K562 (cell line): Measurements from ENCODE around the gene SLC17A2. TPM values are rescaled to one million over a fixed set of nuclear protein-coding genes. Genes with fewer than 3 reads are reported as not detected.

Experiments used
- ARNT ChIP-seq, 2 experiments: fragments of 450-650 bp; IDR thresholded peaks; 2 replicates each; pipeline ENCODE4 v1.6.1; 2016; ENCODE audit warnings: mild to moderate bottlenecking in 1 of 2
- DPF2 ChIP-seq: fragments of 450-650 bp; IDR thresholded peaks from 2 replicates; pipeline ENCODE4 v1.6.1; 2016
- FOXA1 ChIP-seq: fragments of 450-650 bp; IDR thresholded peaks from 2 replicates; pipeline ENCODE4 v1.6.1; 2016; ENCODE audit warnings: mild to moderate bottlenecking, borderline replicate concordance
- GATA2 ChIP-seq: sonication (generic); formaldehyde crosslinking; IDR thresholded peaks from 2 replicates; pipeline ENCODE4 v1.4.0; 2020; ENCODE audit warnings: mild to moderate bottlenecking, missing genetic modification reagents
- HDAC1 ChIP-seq, 2 experiments: fragments of 450-650 bp; IDR thresholded peaks; 2 replicates each; pipeline ENCODE4 v1.6.1; 2016 to 2017; ENCODE audit warnings: inconsistent platforms in 1 of 2, mild to moderate bottlenecking in 1 of 2, moderate library complexity in 1 of 2
- HLTF ChIP-seq: fragments of 450-650 bp; IDR thresholded peaks from 2 replicates; pipeline ENCODE4 v1.6.1; 2016
- NR2C1 ChIP-seq, 2 experiments: fragments of 450-650 bp; IDR thresholded peaks; 2 replicates each; pipeline ENCODE4 v1.6.1; 2017; ENCODE audit warnings: mild to moderate bottlenecking in 2 of 2, antibody characterized with exemption in 1 of 2, inconsistent platforms in 1 of 2, missing compliant biosample characterization in 1 of 2, missing genetic modification characterization in 1 of 2
- NR4A1 ChIP-seq, 2 experiments: fragments of 250-450 bp in 1 of 2; fragments of 450-650 bp in 1 of 2; sonication (Bioruptor Pico) in 1 of 2; IDR thresholded peaks; 2 replicates each; pipeline versions ENCODE4 v1.4.0 to v1.6.1; 2016 to 2020; ENCODE audit warnings: mild to moderate bottlenecking in 2 of 2, missing compliant biosample characterization in 1 of 2, missing genetic modification characterization in 1 of 2, moderate library complexity in 1 of 2
- RBBP5 ChIP-seq: fragments of 200-600 bp; sonication (generic); IDR thresholded peaks from 2 replicates; pipeline ENCODE4 v1.6.1; 2012; ENCODE audit warnings: borderline replicate concordance, mild to moderate bottlenecking, low read length, control low read depth, inconsistent platforms; ENCODE audit not compliant: insufficient read depth, poor library complexity, severe bottlenecking
- SOX6 ChIP-seq: fragments of 450-650 bp; IDR thresholded peaks from 2 replicates; pipeline ENCODE4 v1.6.1; 2014; ENCODE audit warnings: mild to moderate bottlenecking
- TCF3 ChIP-seq: sonication (generic); formaldehyde crosslinking; IDR thresholded peaks from 2 replicates; pipeline ENCODE4 v1.4.0; 2020; ENCODE audit warnings: mild to moderate bottlenecking, missing genetic modification reagents
- TRIM28 ChIP-seq: fragments of 450-650 bp; IDR thresholded peaks from 2 replicates; pipeline ENCODE4 v1.6.1; 2017
- ZNF445 ChIP-seq: fragments of 250-450 bp; sonication (Bioruptor Pico); IDR thresholded peaks from 2 replicates; pipeline ENCODE4 v1.4.0; 2020; ENCODE audit warnings: low read depth, mild to moderate bottlenecking, moderate library complexity
- polyA plus RNA-seq, 8 experiments: library from polyadenylated mRNA; depleted of rRNA in 4 of 8; stranded (reverse) in 5 of 8; unstranded in 3 of 8; fragments of >200 nt; fragmentation: Nextera tagmentation in 2 of 8; fragmentation: Illumina TruSeq in 1 of 8; extraction: Ambion mirVana in 2 of 8; extraction: Trizol in 1 of 8; gene quantifications; 2 replicates each; pipeline versions ENCODE4 v1.2.1 to v1.2.3, GENCODE V29; 2011 to 2014; ENCODE audit warnings: inconsistent platforms in 1 of 8, missing spikeins in 1 of 8
- total RNA-seq, 7 experiments: library from RNA; depleted of rRNA in 6 of 7; stranded (reverse); fragments of >200 nt in 6 of 7; fragmentation: Illumina TruSeq in 2 of 7; extraction: Trizol in 2 of 7; gene quantifications; 2 replicates each; pipeline versions ENCODE4 v1.2.1 to v1.2.3, GENCODE V29; 2011 to 2021; ENCODE audit warnings: low replicate concordance in 1 of 7
- TF ChIP-seq, protein P1 (sequence below), 2 experiments: fragments of 450-650 bp; IDR thresholded peaks; 2 replicates each; pipeline ENCODE4 v1.6.1; 2016; ENCODE audit warnings: mild to moderate bottlenecking in 2 of 2, borderline replicate concordance in 1 of 2, low read depth in 1 of 2, moderate library complexity in 1 of 2
- TF ChIP-seq, protein P2 (sequence below), 3 experiments: IDR thresholded peaks in 2 of 3; conservative IDR thresholded peaks in 1 of 3; 2 replicates each; pipeline ENCODE4 v1.5.1; 2011 to 2012; ENCODE audit warnings: low read length in 3 of 3, mild to moderate bottlenecking in 3 of 3, control low read depth in 2 of 3, improper control_type of control experiment in 1 of 3, inconsistent platforms in 1 of 3, low read depth in 1 of 3, mixed read lengths in 1 of 3, moderate library complexity in 1 of 3; ENCODE audit not compliant: insufficient read depth in 2 of 3
- TF ChIP-seq, protein P3 (sequence below): fragments of 250-450 bp; sonication (Bioruptor Pico); IDR thresholded peaks from 2 replicates; pipeline ENCODE4 v1.5.0; 2020; ENCODE audit warnings: mild to moderate bottlenecking, borderline replicate concordance

SLC17A2 gene
- total and polyA plus RNA-seq, 9 of the 15 experiments (the other 6 are each of a cell fraction or from before 2014, with no cell fraction given): not detected

DNA sequence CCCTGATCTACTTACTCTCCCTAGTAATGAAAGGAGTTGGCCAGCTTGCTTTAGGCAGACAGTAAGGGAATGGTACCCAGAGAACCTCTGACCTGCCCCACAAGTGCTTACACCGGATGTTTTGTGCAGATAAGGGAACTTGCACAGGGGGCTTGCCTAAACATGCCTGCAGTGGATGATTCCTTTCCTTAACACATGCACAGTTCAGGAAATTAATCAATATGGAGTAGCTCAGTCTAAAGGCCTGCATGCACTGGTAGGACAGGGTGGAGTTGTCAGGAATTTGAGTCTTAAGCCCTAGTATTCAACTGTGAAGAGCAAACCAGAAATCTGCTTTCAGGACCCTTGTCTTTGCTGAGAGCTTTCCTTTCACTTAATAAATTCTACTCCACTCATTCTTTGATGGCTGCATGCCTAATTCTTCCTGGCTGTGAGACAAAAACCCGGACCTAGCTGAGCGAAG lies 28.2 kb upstream of the SLC17A2 start (continued):
- TF ChIP-seq, protein P1, sequence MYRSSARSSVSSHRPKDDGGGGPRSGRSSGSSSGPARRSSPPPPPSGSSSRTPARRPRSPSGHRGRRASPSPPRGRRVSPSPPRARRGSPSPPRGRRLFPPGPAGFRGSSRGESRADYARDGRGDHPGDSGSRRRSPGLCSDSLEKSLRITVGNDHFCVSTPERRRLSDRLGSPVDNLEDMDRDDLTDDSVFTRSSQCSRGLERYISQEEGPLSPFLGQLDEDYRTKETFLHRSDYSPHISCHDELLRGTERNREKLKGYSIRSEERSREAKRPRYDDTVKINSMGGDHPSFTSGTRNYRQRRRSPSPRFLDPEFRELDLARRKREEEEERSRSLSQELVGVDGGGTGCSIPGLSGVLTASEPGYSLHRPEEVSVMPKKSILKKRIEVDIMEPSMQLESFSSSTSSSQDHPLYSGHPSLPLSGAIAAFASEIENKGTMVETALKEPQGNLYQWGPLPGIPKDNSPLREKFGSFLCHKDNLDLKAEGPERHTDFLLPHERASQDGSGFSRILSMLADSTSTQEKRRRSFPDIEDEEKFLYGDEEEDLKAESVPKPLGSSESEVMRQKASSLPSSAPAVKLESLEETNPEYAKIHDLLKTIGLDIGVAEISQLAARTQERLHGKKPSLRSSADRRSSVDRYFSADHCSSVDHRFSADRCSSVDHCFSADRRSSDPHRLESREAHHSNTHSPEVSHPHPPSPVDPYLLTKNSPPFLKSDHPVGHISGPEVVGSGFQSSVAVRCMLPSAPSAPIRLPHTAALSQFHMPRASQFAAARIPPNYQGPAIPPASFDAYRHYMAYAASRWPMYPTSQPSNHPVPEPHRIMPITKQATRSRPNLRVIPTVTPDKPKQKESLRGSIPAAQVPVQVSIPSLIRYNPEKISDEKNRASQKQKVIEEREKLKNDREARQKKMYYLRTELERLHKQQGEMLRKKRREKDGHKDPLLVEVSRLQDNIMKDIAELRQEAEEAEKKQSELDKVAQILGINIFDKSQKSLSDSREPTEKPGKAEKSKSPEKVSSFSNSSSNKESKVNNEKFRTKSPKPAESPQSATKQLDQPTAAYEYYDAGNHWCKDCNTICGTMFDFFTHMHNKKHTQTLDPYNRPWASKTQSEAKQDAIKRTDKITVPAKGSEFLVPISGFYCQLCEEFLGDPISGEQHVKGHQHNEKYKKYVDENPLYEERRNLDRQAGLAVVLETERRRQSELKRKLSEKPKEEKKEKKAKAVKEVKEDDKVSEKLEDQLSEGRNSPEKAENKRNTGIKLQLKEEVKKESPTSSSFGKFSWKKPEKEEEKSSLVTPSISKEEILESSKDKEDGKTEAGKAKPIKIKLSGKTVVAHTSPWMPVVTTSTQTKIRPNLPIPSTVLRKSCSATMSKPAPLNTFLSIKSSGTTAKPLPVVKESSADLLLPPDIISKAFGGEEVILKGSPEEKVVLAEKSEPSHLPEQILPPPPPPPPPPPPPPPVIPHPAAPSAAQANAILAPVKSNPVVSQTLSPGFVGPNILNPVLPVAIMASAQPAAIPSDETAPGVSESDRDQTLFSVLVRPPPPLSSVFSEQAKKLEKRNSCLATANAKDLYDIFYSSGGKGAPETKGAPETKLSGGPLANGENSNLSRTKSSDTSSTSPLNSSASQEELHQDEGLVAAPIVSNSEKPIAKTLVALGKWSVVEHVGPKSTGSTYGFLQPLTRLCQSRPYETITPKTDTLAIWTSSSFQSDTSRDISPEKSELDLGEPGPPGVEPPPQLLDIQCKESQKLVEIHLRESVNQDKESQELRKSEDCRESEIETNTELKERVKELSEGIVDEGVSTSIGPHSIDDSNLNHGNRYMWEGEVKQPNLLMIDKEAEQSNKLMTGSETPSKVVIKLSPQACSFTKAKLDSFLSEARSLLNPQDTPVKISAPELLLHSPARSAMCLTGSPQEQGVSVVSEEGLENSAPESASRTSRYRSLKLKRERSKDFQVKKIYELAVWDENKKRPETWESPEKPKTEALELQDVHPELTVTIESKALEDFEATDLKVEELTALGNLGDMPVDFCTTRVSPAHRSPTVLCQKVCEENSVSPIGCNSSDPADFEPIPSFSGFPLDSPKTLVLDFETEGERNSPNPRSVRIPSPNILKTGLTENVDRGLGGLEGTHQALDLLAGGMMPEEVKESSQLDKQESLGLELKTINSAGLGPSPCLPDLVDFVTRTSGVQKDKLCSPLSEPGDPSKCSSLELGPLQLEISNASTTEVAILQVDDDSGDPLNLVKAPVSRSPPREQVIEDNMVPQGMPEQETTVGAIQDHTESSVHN (IDR thresholded peaks at IDR 0.05; ENCODE audit: borderline replicate concordance in 1 of 2, low read depth in 1 of 2): no peak
- TF ChIP-seq NR2C1 (IDR thresholded peaks at IDR 0.05): peak; percentile 68
- peak; percentile 85 for TF ChIP-seq NR2C1 (tag; IDR thresholded peaks at IDR 0.05)
- TF ChIP-seq DPF2: peak; percentile 76; the same call in 1 of the 2 replicates
- no peak for TF ChIP-seq ARNT (IDR thresholded peaks at IDR 0.05)
- TF ChIP-seq NR4A1 (CRISPR knock-in tag; IDR thresholded peaks at IDR 0.05): no peak
- peak; percentile 66; the same call in 1 of the 2 replicates for TF ChIP-seq NR4A1 (tag; IDR thresholded peaks at IDR 0.05)
- TF ChIP-seq HLTF: no peak
- peak; percentile 80; the same call in 1 of the 2 replicates for TF ChIP-seq TRIM28
- TF ChIP-seq RBBP5: no peak
- TF ChIP-seq, protein P2, sequence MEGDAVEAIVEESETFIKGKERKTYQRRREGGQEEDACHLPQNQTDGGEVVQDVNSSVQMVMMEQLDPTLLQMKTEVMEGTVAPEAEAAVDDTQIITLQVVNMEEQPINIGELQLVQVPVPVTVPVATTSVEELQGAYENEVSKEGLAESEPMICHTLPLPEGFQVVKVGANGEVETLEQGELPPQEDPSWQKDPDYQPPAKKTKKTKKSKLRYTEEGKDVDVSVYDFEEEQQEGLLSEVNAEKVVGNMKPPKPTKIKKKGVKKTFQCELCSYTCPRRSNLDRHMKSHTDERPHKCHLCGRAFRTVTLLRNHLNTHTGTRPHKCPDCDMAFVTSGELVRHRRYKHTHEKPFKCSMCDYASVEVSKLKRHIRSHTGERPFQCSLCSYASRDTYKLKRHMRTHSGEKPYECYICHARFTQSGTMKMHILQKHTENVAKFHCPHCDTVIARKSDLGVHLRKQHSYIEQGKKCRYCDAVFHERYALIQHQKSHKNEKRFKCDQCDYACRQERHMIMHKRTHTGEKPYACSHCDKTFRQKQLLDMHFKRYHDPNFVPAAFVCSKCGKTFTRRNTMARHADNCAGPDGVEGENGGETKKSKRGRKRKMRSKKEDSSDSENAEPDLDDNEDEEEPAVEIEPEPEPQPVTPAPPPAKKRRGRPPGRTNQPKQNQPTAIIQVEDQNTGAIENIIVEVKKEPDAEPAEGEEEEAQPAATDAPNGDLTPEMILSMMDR (IDR thresholded peaks at IDR 0.05 in 2 of 3, conservative IDR thresholded peaks at IDR 0.05 in 1 of 3; ENCODE audit: insufficient read depth in 2 of 3, low read depth in 1 of 3, low read length in 3 of 3): no peak
- TF ChIP-seq HDAC1 (IDR thresholded peaks at IDR 0.05): peak in 1 of 2 experiments; percentile 18; a peak in 1 of 4 replicates
- TF ChIP-seq, protein P3, sequence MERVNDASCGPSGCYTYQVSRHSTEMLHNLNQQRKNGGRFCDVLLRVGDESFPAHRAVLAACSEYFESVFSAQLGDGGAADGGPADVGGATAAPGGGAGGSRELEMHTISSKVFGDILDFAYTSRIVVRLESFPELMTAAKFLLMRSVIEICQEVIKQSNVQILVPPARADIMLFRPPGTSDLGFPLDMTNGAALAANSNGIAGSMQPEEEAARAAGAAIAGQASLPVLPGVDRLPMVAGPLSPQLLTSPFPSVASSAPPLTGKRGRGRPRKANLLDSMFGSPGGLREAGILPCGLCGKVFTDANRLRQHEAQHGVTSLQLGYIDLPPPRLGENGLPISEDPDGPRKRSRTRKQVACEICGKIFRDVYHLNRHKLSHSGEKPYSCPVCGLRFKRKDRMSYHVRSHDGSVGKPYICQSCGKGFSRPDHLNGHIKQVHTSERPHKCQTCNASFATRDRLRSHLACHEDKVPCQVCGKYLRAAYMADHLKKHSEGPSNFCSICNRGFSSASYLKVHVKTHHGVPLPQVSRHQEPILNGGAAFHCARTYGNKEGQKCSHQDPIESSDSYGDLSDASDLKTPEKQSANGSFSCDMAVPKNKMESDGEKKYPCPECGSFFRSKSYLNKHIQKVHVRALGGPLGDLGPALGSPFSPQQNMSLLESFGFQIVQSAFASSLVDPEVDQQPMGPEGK (CRISPR knock-in tag): no peak
- no peak for TF ChIP-seq FOXA1
- TF ChIP-seq SOX6: no peak
- TF ChIP-seq ZNF445 (CRISPR knock-in tag): no peak
- peak; percentile 85 for TF ChIP-seq GATA2 (CRISPR knock-in tag)
- peak; percentile 86 for TF ChIP-seq TCF3
